22Rv1 (cell line): ENCODE data around the gene DHRSX.
"Not testable (repeated sequence)": the region's sequence is repeated elsewhere in the genome, so short reads cannot be mapped to it uniquely, and the experiment has no call there.

Source experiments
- H3K27ac ChIP-seq: fragments of 450-650 bp; 2 replicates; pipeline ENCODE4 v1.5.1; 2017
- CTCF ChIP-seq: fragments of 450-650 bp; IDR thresholded peaks from 2 replicates; pipeline ENCODE4 v1.5.1; 2017; ENCODE audit warnings: mild to moderate bottlenecking
- ZFX ChIP-seq: fragments of 450-650 bp; IDR thresholded peaks from 2 replicates; pipeline ENCODE4 v1.6.1; 2017; ENCODE audit warnings: antibody characterized with exemption, borderline replicate concordance

The DHRSX gene

GRCh38 chrX:2266445-2267349 is 234.1 kb downstream of the DHRSX start:
- TF ChIP-seq ZFX: no peak
- H3K27ac ChIP-seq: no peak overlapping the region

- H3K27ac ChIP-seq: not testable (repeated sequence)
These were observed 234.9 kb downstream of the DHRSX start for GRCh38 chrX:2265658-2266444.

- TF ChIP-seq CTCF (no peak), ZFX (no peak)
These were observed 236.4 kb downstream of the DHRSX start for GRCh38 chrX:2264179-2265030.

GRCh38 chrX:2263203-2263602 is 237.6 kb downstream of the DHRSX start:
- no peak overlapping the region for H3K27ac ChIP-seq
- TF ChIP-seq ZFX (no peak), CTCF (no peak)

More at GRCh38 chrX:2264179-2265030, 236.4 kb downstream of the DHRSX start:
- H3K27ac ChIP-seq: no peak overlapping the region

GRCh38 chrX:2262668-2263055 is 238.1 kb downstream of the DHRSX start:
- TF ChIP-seq ZFX (no peak), CTCF (no peak)
- no peak overlapping the region for H3K27ac ChIP-seq

- H3K27ac ChIP-seq: no peak overlapping the region
- TF ChIP-seq CTCF (no peak), ZFX (no peak)
These were observed 238.7 kb downstream of the DHRSX start for GRCh38 chrX:2261831-2262667.

GRCh38 chrX:2252331-2253065 is 248.3 kb downstream of the DHRSX start:
- TF ChIP-seq CTCF: no peak
- H3K27ac ChIP-seq: peak overlapping the region; percentile 94
